Smooth muscle cell (in vitro differentiated cells): ENCODE results near the gene FBLN5. TPM values are rescaled to one million over a fixed set of nuclear protein-coding genes. Genes with fewer than 3 reads are reported as not detected.
"Not testable (repeated sequence)": the region's sequence is repeated elsewhere in the genome, so short reads cannot be mapped to it uniquely, and the experiment has no call there.

ENCODE experiments used
- DNase-seq: peaks from one replicate; lab custom pipeline; 2025; ENCODE audit not compliant: unreplicated experiment; lab: John Stamatoyannopoulos, UW
- H2AFZ ChIP-seq: fragments of 200-600 bp; sonication (generic); 2 replicates; pipeline ENCODE4 v1.6.0; 2016; ENCODE audit warnings: antibody characterized with exemption, low read depth, mild to moderate bottlenecking
- H3F3A ChIP-seq: fragments of 200-600 bp; sonication (generic); 2 replicates; pipeline ENCODE4 v1.6.0; 2017; ENCODE audit warnings: antibody characterized with exemption, low read depth
- H3K27ac ChIP-seq: fragments of 200-600 bp; sonication (generic); 2 replicates; pipeline ENCODE4 v1.5.1; 2016; ENCODE audit warnings: low read depth, mild to moderate bottlenecking
- H3K27me3 ChIP-seq: fragments of 200-600 bp; sonication (generic); 2 replicates; pipeline ENCODE4 v1.6.1; 2016; ENCODE audit warnings: low read depth, mild to moderate bottlenecking
- H3K36me3 ChIP-seq: fragments of 200-600 bp; sonication (generic); 2 replicates; pipeline ENCODE4 v1.5.1; 2016; ENCODE audit warnings: low read depth
- H3K4me1 ChIP-seq: fragments of 200-600 bp; sonication (generic); 2 replicates; pipeline ENCODE4 v1.5.1; 2016; ENCODE audit warnings: low read depth
- H3K4me2 ChIP-seq: fragments of 200-600 bp; sonication (generic); 2 replicates; pipeline ENCODE4 v1.6.0; 2016; ENCODE audit warnings: mild to moderate bottlenecking
- H3K4me3 ChIP-seq: fragments of 200-600 bp; sonication (generic); 2 replicates; pipeline ENCODE4 v1.5.1; 2016; ENCODE audit warnings: mild to moderate bottlenecking
- H3K79me2 ChIP-seq: fragments of 200-600 bp; sonication (generic); 2 replicates; pipeline ENCODE4 v1.6.0; 2016; ENCODE audit warnings: low read depth, mild to moderate bottlenecking
- H3K9ac ChIP-seq: fragments of 200-600 bp; sonication (generic); 2 replicates; pipeline ENCODE4 v1.6.0; 2016; ENCODE audit warnings: low read depth
- H3K9me3 ChIP-seq: fragments of 200-600 bp; sonication (generic); replicated peaks from 2 replicates; pipeline ENCODE4 v1.5.1; 2016; ENCODE audit warnings: low read depth
- H4K20me1 ChIP-seq: fragments of 200-600 bp; sonication (generic); 2 replicates; pipeline ENCODE4 v1.6.0; 2016; ENCODE audit warnings: low read depth
- WGBS: methylation state at CpG from one replicate; pipeline ENCODE4 v1.1.7; 2016; ENCODE audit warnings: low lambda C conversion rate; 5-methylcytosine and 5-hydroxymethylcytosine counted together
- polyA plus RNA-seq: library from polyadenylated mRNA; unstranded; fragments of >200 nt; fragmentation: Nextera tagmentation; extraction: Ambion mirVana; gene quantifications from 2 replicates; pipeline ENCODE4 v1.2.1, GENCODE V29; 2016
- total RNA-seq: library from RNA; depleted of rRNA; stranded (reverse); fragments of >200 nt; gene quantifications from 2 replicates; pipeline ENCODE4 v1.2.3, GENCODE V29; 2014
- TF ChIP-seq, protein P1 (sequence below): fragments of 200-600 bp; sonication (generic); IDR thresholded peaks from 2 replicates; pipeline ENCODE4 v1.5.1; 2017; ENCODE audit warnings: borderline replicate concordance, mild to moderate bottlenecking, antibody characterized with exemption; ENCODE audit not compliant: insufficient read depth, poor library complexity, severe bottlenecking

The FBLN5 gene
- total and polyA plus RNA-seq, 2 experiments from 2014 or later = 109 to 154 TPM

GRCh38 chr14:91851563-91851962, 95.9 kb downstream of the FBLN5 start:
- no peak overlapping the region for H3K27ac ChIP-seq
- H2AFZ ChIP-seq = no peak overlapping the region
- H3K4me1 ChIP-seq = no peaks in the 10 kb centered on the region
- no peak overlapping the region for H3K9ac ChIP-seq
- H3K79me2 ChIP-seq = no peaks in the 10 kb centered on the region
- no peaks in the 10 kb centered on the region for H4K20me1 ChIP-seq
- H3K27me3 ChIP-seq = no peaks in the 10 kb centered on the region
- no peak overlapping the region for H3K4me3 ChIP-seq
- H3K9me3 ChIP-seq = no peaks in the 10 kb centered on the region
- H3F3A ChIP-seq = no peaks in the 10 kb centered on the region
- DNase-seq = no peak
- H3K4me2 ChIP-seq = no peak overlapping the region
- 52% methylated on average over 1 of the region's 1 CpG for WGBS
- TF ChIP-seq, protein P1, sequence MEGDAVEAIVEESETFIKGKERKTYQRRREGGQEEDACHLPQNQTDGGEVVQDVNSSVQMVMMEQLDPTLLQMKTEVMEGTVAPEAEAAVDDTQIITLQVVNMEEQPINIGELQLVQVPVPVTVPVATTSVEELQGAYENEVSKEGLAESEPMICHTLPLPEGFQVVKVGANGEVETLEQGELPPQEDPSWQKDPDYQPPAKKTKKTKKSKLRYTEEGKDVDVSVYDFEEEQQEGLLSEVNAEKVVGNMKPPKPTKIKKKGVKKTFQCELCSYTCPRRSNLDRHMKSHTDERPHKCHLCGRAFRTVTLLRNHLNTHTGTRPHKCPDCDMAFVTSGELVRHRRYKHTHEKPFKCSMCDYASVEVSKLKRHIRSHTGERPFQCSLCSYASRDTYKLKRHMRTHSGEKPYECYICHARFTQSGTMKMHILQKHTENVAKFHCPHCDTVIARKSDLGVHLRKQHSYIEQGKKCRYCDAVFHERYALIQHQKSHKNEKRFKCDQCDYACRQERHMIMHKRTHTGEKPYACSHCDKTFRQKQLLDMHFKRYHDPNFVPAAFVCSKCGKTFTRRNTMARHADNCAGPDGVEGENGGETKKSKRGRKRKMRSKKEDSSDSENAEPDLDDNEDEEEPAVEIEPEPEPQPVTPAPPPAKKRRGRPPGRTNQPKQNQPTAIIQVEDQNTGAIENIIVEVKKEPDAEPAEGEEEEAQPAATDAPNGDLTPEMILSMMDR = no peak
- no peaks in the 10 kb centered on the region for H3K36me3 ChIP-seq

DNA sequence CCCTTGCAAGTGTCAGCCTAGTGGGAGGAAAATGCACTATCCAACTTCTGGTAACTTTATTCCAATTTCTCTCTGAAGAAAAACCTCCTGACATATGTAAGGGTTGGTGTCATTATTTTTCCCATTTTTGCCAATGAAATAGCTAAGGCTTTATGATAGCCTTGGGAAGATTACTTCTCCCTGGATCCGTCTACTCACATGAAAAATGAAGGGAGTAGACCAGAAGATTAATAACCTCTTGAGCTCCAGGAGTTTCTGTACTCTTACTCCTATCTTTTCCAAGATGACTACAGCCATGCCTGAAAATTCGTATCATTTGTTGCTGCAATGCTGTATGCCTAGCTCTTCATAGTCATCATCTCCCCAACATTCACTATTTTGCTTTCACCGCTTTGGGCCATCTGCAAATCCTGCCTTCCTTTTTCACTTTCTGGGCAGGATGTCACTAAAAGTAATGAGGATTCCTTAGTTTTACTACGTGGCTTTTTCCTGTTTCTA, 98.9 kb downstream of the FBLN5 start:
- no peaks in the 10 kb centered on the region for H3F3A ChIP-seq
- H3K4me1 ChIP-seq = no peaks in the 10 kb centered on the region
- TF ChIP-seq, protein P1 = no peak
- no peaks in the 10 kb centered on the region for H3K36me3 ChIP-seq
- H3K4me3 ChIP-seq = no peak overlapping the region
- no peaks in the 10 kb centered on the region for H3K9me3 ChIP-seq
- H3K27me3 ChIP-seq = peaks cover 4% of the 10 kb centered on the region
- H2AFZ ChIP-seq = no peak overlapping the region
- 91% methylated on average over 4 of the region's 4 CpGs for WGBS
- DNase-seq = no peak
- no peak overlapping the region for H3K4me2 ChIP-seq
- no peaks in the 10 kb centered on the region for H3K79me2 ChIP-seq
- H3K27ac ChIP-seq = no peak overlapping the region
- H4K20me1 ChIP-seq = no peaks in the 10 kb centered on the region
- H3K9ac ChIP-seq = no peak overlapping the region

GRCh38 chr14:91847693-91848092, 99.8 kb downstream of the FBLN5 start:
- WGBS = 79% methylated on average over 1 of the region's 1 CpG
- Histone ChIP-seq H3K4me2 (no peak overlapping the region), H2AFZ (no peak overlapping the region), H3K4me3 (no peak overlapping the region), H3K9me3 (no peaks in the 10 kb centered on the region), H3K9ac (no peak overlapping the region), H3K4me1 (no peaks in the 10 kb centered on the region), H3K79me2 (no peaks in the 10 kb centered on the region), H3K27me3 (peaks cover 4% of the 10 kb centered on the region), H3K36me3 (no peaks in the 10 kb centered on the region), H3F3A (no peaks in the 10 kb centered on the region), H3K27ac (no peak overlapping the region), H4K20me1 (no peaks in the 10 kb centered on the region)
- no peak for DNase-seq
- TF ChIP-seq, protein P1 = no peak

GRCh38 chr14:91845652-91846051, 101.8 kb downstream of the FBLN5 start:
- Histone ChIP-seq H3K4me3 (no peak overlapping the region), H3K27ac (no peak overlapping the region), H3K27me3 (peaks cover 4% of the 10 kb centered on the region), H3K9me3 (no peaks in the 10 kb centered on the region), H3F3A (no peaks in the 10 kb centered on the region), H3K79me2 (no peaks in the 10 kb centered on the region), H3K9ac (no peak overlapping the region), H3K36me3 (no peaks in the 10 kb centered on the region), H3K4me1 (no peaks in the 10 kb centered on the region), H2AFZ (no peak overlapping the region), H3K4me2 (no peak overlapping the region), H4K20me1 (no peaks in the 10 kb centered on the region)
- TF ChIP-seq, protein P1 = no peak
- 83% methylated on average over 2 of the region's 2 CpGs for WGBS
- DNase-seq = no peak

DNA sequence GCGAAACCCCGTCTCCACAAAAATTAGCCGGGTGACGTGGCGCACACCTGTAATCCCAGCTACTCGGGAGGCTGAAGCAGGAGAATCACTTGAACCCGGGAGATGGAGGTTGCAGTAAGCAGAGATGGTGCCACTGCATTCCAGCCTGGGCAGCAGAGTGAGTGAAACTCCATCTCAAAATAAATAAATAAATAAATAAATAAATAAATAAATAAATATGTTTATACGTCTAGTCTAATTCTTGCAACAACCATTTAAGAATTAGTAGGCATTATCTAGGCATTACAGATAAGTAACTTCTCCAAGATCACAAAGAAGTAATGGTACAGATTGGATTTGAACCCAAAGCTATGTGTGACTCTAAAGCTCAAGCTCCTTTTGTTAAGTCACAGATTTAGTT, 102.4 kb downstream of the FBLN5 start:
- H3K36me3 ChIP-seq, DNase-seq, H3K27me3 ChIP-seq, H3K9me3 ChIP-seq, H3K4me1 ChIP-seq, H2AFZ ChIP-seq, H3K9ac ChIP-seq, H3K4me3 ChIP-seq, H3F3A ChIP-seq, H4K20me1 ChIP-seq, H3K27ac ChIP-seq, H3K4me2 ChIP-seq, H3K79me2 ChIP-seq: not testable (repeated sequence)
- 93% methylated on average over 8 of the region's 8 CpGs for WGBS
